Measurements from ENCODE around the gene NUDT9. TPM values are rescaled to one million over a fixed set of nuclear protein-coding genes. Genes with fewer than 3 reads are reported as not detected.
"Not testable (repeated sequence)": the region's sequence is repeated elsewhere in the genome, so short reads cannot be mapped to it uniquely, and the experiment has no call there.

NUDT9 gene
- total and polyA plus RNA-seq, 8 donors: 22.1 to 64.4 (median 30.3) TPM

DNA sequence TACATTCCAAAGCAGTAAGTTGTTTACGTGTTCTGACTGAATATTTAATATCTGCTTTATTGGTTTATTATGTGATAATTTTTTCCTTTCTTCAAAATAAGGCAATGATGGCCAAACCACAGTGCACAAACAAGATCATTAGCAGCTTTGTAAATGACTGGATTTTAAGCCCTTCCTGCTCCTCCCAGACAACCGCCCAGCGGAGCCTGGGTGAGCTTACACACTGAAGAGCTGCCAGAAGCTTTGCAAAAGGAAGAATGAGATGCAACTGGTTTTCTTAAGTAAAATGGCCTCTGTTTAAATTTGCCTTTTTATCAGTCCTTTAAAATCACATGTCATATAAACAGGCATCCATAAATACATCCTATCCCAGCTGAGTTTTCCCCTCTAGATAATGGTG is 54.6 kb downstream of the NUDT9 start:
- Histone ChIP-seq H3K27ac (no peak overlapping the region), H3K4me1 (no peaks in the 10 kb centered on the region), H3K4me3 (no peak overlapping the region), H3K9me3 (no peaks in the 10 kb centered on the region), H3K27me3 (no peaks in the 10 kb centered on the region), H3K36me3 (no peaks in the 10 kb centered on the region)
- no peak for DNase-seq
- WGBS, 2 donors: 85 to 92% methylated on average over 3 of the region's 3 CpGs
- no peak for ATAC-seq
- FAIRE-seq: no peak
- intact Hi-C loops (cut with DNase I): no loop called here
- TF ChIP-seq, protein P1, sequence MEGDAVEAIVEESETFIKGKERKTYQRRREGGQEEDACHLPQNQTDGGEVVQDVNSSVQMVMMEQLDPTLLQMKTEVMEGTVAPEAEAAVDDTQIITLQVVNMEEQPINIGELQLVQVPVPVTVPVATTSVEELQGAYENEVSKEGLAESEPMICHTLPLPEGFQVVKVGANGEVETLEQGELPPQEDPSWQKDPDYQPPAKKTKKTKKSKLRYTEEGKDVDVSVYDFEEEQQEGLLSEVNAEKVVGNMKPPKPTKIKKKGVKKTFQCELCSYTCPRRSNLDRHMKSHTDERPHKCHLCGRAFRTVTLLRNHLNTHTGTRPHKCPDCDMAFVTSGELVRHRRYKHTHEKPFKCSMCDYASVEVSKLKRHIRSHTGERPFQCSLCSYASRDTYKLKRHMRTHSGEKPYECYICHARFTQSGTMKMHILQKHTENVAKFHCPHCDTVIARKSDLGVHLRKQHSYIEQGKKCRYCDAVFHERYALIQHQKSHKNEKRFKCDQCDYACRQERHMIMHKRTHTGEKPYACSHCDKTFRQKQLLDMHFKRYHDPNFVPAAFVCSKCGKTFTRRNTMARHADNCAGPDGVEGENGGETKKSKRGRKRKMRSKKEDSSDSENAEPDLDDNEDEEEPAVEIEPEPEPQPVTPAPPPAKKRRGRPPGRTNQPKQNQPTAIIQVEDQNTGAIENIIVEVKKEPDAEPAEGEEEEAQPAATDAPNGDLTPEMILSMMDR (IDR thresholded peaks at IDR 0.05): no peak

GRCh38 chr4:87478732-87479250 is 56.4 kb downstream of the NUDT9 start:
- Histone ChIP-seq H3K36me3 (no peaks in the 10 kb centered on the region), H3K27me3 (no peaks in the 10 kb centered on the region), H3K4me3 (no peak overlapping the region), H3K27ac (no peak overlapping the region), H3K4me1 (no peaks in the 10 kb centered on the region), H3K9me3 (no peaks in the 10 kb centered on the region)
- FAIRE-seq: no peak
- TF ChIP-seq, protein P1 (IDR thresholded peaks at IDR 0.05): no peak
- intact Hi-C loops (cut with DNase I): no loop called here
- 85 to 96% methylated on average over 1 of the region's 1 CpG for WGBS, 2 donors
- no peak for ATAC-seq
- no peak for DNase-seq

DNA sequence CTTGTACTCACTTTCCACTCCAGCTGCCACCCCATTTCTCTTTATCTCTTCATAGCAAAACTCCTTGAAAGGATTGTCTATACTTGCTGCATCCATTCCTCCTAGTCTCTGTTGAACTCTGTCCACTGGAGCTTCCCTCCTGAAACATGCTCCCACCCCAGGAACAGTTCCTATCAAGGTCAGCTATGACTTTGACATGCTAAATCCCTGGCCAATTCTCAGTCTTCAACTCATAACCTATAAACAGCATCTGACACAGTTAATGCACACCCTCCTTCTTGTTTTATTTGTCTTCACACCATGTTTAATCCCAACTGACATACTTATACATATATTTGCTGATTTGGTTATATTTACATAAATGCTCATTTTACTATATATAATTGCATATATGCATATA is 59.0 kb downstream of the NUDT9 start:
- FAIRE-seq: no peak
- ATAC-seq: no peak
- Histone ChIP-seq H3K27me3 (no peaks in the 10 kb centered on the region), H3K4me3 (no peak overlapping the region), H3K27ac (no peak overlapping the region), H3K9me3 (no peaks in the 10 kb centered on the region), H3K36me3 (no peaks in the 10 kb centered on the region), H3K4me1 (no peaks in the 10 kb centered on the region)
- no peak for DNase-seq
- TF ChIP-seq, protein P1 (IDR thresholded peaks at IDR 0.05): no peak
- intact Hi-C loops (cut with DNase I): no loop called here

DNA sequence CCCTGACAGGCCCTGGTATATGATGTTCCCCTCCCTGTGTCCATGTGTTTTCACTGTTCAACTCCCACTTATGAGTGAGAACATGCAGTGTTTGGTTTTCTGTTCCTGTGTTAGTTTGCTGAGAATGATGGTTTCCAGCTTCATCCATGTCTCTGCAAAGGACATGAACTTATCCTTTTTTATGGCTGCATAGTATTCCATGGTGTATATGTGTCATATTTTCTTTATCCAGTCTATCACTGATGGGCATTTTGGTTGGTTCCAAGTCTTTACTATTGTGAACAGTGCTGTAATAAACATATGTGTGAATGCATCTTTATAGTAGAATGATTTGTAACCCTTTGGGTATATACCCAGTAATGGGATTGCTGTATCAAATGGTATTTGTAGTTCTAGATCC is 60.9 kb downstream of the NUDT9 start:
- FAIRE-seq; H3K4me1 ChIP-seq; ATAC-seq; H3K4me3 ChIP-seq; H3K9me3 ChIP-seq; H3K27ac ChIP-seq; intact Hi-C loops (cut with DNase I); H3K27me3 ChIP-seq; DNase-seq; H3K36me3 ChIP-seq: not testable (repeated sequence)

GRCh38 chr4:87488666-87489065 is 66.3 kb downstream of the NUDT9 start:
- H3K27me3 ChIP-seq; H3K4me3 ChIP-seq; H3K9me3 ChIP-seq; DNase-seq; ATAC-seq; H3K27ac ChIP-seq; H3K36me3 ChIP-seq; FAIRE-seq; intact Hi-C loops (cut with DNase I); H3K4me1 ChIP-seq: not testable (repeated sequence)
- 70% methylated on average over 4 of the region's 4 CpGs for WGBS, 2 donors

DNA sequence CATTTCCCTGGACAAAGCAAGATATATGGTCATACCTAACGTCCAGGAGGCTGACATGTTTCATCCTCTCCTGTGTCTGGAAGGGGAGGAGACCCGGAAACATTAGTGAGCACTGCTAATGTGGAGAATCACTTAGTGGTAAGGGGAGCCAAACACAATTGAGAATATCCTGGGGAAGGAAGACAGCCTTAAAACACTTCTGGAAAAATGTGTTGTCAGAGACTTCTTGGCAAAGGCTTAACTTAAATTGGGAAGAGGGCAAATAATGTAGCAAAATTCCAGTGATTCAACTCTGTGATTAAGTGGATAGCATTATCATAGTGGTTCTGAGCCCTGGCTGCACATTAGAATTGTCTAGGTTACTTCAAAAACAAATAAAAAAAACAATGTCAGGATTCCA is 67.3 kb downstream of the NUDT9 start:
- TF ChIP-seq, protein P1 (IDR thresholded peaks at IDR 0.05): no peak
- intact Hi-C loops (cut with DNase I): no loop called here
- Histone ChIP-seq H3K27me3 (no peaks in the 10 kb centered on the region), H3K9me3 (no peaks in the 10 kb centered on the region), H3K4me1 (peaks cover 0 to 7% (median 4%) of the 10 kb centered on the region in 3 donors), H3K4me3 (no peak overlapping the region), H3K36me3 (no peaks in the 10 kb centered on the region), H3K27ac (no peak overlapping the region)
- DNase-seq (no peak), FAIRE-seq (no peak), ATAC-seq (no peak)
- 87 to 92% methylated on average over 2 of the region's 2 CpGs for WGBS, 2 donors
